ENCODE data around the gene ASCL5.

DNA sequence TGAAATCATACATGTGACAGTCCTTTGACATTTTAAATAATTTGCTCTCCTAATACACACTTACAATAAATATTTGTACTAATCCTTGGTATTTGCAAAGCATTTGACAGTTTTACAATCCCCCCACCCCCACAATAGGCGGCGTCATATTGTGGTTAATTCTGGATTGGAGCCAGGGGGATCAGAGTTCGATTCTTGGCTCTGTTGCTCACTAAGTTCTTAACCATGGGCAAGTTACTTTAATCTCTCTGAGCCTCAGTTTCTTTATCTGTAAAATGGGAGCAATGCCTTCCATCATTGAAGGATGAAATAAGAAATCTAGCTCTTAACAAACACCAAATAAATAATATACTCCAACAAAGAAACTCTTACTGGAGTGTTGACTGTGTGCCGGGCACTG lies 38.6 kb downstream of the ASCL5 start:
- no peak for TF ChIP-seq EZH2 (IDR thresholded peaks at IDR 0.05; ENCODE audit: low read depth)
- TF ChIP-seq, protein P1, sequence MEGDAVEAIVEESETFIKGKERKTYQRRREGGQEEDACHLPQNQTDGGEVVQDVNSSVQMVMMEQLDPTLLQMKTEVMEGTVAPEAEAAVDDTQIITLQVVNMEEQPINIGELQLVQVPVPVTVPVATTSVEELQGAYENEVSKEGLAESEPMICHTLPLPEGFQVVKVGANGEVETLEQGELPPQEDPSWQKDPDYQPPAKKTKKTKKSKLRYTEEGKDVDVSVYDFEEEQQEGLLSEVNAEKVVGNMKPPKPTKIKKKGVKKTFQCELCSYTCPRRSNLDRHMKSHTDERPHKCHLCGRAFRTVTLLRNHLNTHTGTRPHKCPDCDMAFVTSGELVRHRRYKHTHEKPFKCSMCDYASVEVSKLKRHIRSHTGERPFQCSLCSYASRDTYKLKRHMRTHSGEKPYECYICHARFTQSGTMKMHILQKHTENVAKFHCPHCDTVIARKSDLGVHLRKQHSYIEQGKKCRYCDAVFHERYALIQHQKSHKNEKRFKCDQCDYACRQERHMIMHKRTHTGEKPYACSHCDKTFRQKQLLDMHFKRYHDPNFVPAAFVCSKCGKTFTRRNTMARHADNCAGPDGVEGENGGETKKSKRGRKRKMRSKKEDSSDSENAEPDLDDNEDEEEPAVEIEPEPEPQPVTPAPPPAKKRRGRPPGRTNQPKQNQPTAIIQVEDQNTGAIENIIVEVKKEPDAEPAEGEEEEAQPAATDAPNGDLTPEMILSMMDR (conservative IDR thresholded peaks at IDR 0.05) = no peak

Data from PC-9 (cell line).